ENCODE data around the gene RBM44.

Gene RBM44

DNA sequence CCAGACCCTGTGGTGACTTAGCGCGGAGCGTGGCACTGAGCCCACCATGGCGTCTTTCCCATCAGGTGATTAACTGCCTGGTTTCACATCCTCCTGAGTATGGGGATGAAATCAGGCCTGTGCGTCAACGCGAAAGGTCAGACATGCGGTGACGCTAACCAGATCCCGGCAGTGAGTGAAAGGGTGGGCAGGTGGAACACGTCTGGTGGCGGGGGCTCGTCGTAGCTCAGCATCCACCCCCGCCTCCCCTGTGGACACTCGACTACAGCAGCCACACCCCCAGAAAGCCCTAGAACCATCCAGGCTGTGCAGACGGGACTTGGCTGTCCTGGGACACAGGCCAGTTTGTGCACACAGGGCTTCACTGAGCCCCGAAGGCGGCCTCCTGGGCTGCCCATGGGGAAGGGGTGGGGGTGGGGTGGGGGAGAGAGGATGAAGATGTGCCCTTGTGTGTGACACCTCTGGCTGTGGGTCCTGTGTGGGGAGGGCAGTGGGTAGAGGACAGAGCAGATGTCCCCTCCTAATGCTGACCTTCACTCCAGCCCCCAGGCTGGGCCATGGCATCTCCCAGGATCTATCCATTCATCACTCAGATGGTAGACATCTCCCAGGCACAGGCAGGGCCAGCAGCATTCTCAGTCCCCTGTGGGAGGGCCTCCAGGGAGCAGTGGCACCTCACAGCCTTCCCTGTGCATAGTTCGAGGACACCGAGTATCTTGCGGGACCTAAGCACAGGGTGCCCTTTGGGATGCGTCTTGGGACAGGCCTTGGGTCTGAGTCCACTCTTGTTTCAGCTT is 88.3 kb downstream of the RBM44 start:
- DNase-seq, result no peak

GRCh38 chr2:237888389-237888788 is 89.8 kb downstream of the RBM44 start:
- no peak for DNase-seq

- DNase-seq, result no peak
Measured at GRCh38 chr2:237889016-237889415, 90.4 kb downstream of the RBM44 start.

DNA sequence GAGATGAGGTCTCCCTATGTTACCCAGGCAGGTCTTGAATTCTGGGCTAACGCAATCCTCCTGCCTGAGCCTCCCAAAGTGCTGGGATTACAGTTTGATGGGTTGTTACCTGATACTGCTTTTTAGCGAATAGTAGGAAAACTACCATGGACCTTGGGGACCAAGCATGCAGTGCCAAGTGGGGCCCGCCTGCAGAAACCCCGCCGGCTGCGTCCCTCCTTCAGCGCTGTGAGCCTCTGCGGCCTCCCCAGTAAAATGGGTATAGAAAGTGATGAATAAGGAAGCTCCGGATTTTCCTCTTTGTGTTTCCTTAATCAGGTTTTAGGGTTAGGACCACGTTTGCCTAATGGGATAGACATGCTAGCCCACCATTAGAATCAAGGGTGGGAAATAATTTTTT is 91.2 kb downstream of the RBM44 start:
- no peak for DNase-seq
